Breast epithelium (tissue), 4 donors: ENCODE data around the gene PTPN18. TPM values are rescaled to one million over a fixed set of nuclear protein-coding genes. Genes with fewer than 3 reads are reported as not detected.

Experiments used
- DNase-seq, 2 donors: peaks; one replicate each; pipeline ENCODE4 v3.0.0-alpha.2; 2019; ENCODE audit warnings: low spot score in 2 of 2
- H3K27ac ChIP-seq, 2 donors: fragments of 200-600 bp; sonication (generic) in 1 of 2; one replicate each; pipeline ENCODE4 v1.5.1; 2016 to 2019; ENCODE audit warnings: mild to moderate bottlenecking in 1 of 2
- H3K27me3 ChIP-seq, 2 donors: fragments of 200-600 bp; sonication (generic) in 1 of 2; one replicate each; pipeline versions ENCODE4 v1.5.1 to v1.6.0; 2017 to 2019; ENCODE audit warnings: control low read depth in 1 of 2, mild to moderate bottlenecking in 1 of 2
- H3K36me3 ChIP-seq: fragments of 200-600 bp; one replicate; pipeline ENCODE4 v1.5.1; 2019
- H3K4me1 ChIP-seq, 2 donors: fragments of 200-600 bp; sonication (generic); one replicate each; pipeline ENCODE4 v1.5.1; 2016 to 2019; ENCODE audit warnings: control low read depth in 1 of 2
- H3K4me3 ChIP-seq, 3 donors: fragments of 200-600 bp; sonication (generic); 1 replicate in 2 of 3; 2 replicates in 1 of 3; pipeline ENCODE4 v1.5.1; 2016 to 2019; ENCODE audit warnings: mild to moderate bottlenecking in 3 of 3, moderate library complexity in 2 of 3
- H3K9me3 ChIP-seq, 2 donors: fragments of 200-600 bp; sonication (generic) in 1 of 2; one replicate each; pipeline ENCODE4 v1.5.1; 2016 to 2019; ENCODE audit warnings: control low read depth in 1 of 2
- CTCF ChIP-seq, 3 donors: fragments of 450-650 bp; IDR thresholded peaks; one replicate each; pipeline ENCODE4 v1.5.1; 2016 to 2017; ENCODE audit warnings: antibody characterized with exemption in 3 of 3, mild to moderate bottlenecking in 3 of 3, moderate library complexity in 3 of 3
- POLR2A ChIP-seq: fragments of 450-650 bp; IDR thresholded peaks from one replicate; pipeline ENCODE4 v1.6.1; 2016; ENCODE audit warnings: antibody characterized with exemption, mild to moderate bottlenecking, moderate library complexity
- POLR2AphosphoS5 ChIP-seq, 3 donors: sonication (generic); formaldehyde crosslinking; IDR thresholded peaks; one replicate each; pipeline ENCODE4 v1.6.1; 2017; ENCODE audit warnings: antibody characterized with exemption in 3 of 3
- intact Hi-C: fragments of 100-400 bp; cut with DNase I; formaldehyde crosslinking; loops from one replicate; pipeline ENCODE4 v1.15.1; 2023; ENCODE audit warnings: low total_unique reads
- total RNA-seq, 3 donors: library from RNA; depleted of rRNA; stranded (reverse); fragments of >200 nt; gene quantifications; one replicate each; pipeline ENCODE4 v1.1.0, GENCODE V29; 2016

The PTPN18 gene
- total RNA-seq, 3 donors from 2014 or later = 50.8 to 77.1 (median 54.3) TPM

GRCh38 chr2:130388221-130388907 lies 32.5 kb downstream of the PTPN18 start:
- Histone ChIP-seq H3K9me3 (no peaks in the 10 kb centered on the region), H3K36me3 (no peaks in the 10 kb centered on the region), H3K4me1 (peaks cover 0 to 10% of the 10 kb centered on the region in 2 donors), H3K27me3 (no peaks in the 10 kb centered on the region), H3K27ac (peak overlapping the region; percentile 63 to 92), H3K4me3 (no peak overlapping the region)
- TF ChIP-seq POLR2A = no peak
- no peak for TF ChIP-seq CTCF (IDR thresholded peaks at IDR 0.05)
- TF ChIP-seq POLR2AphosphoS5 (IDR thresholded peaks at IDR 0.05) = no peak
- intact Hi-C loops = no loop called here
- DNase-seq = no peak

- Histone ChIP-seq H3K4me3 (no peak overlapping the region), H3K9me3 (no peaks in the 10 kb centered on the region), H3K27me3 (no peaks in the 10 kb centered on the region), H3K4me1 (peaks cover 0 to 10% of the 10 kb centered on the region in 2 donors), H3K27ac (peak overlapping the region; percentile 91 to 92), H3K36me3 (no peaks in the 10 kb centered on the region)
- TF ChIP-seq CTCF (IDR thresholded peaks at IDR 0.05) = no peak
- TF ChIP-seq POLR2AphosphoS5 (IDR thresholded peaks at IDR 0.05) = no peak
- no peak for TF ChIP-seq POLR2A
- intact Hi-C loops = no loop called here
- DNase-seq = no peak
Measured at GRCh38 chr2:130389358-130389757, 33.5 kb downstream of the PTPN18 start.

- Histone ChIP-seq H3K27ac (peak overlapping the region; percentile 91 to 92), H3K27me3 (no peaks in the 10 kb centered on the region), H3K4me1 (peaks cover 0 to 10% of the 10 kb centered on the region in 2 donors), H3K4me3 (no peak overlapping the region), H3K36me3 (no peaks in the 10 kb centered on the region), H3K9me3 (no peaks in the 10 kb centered on the region)
- DNase-seq = no peak
- intact Hi-C loops = no loop called here
- TF ChIP-seq POLR2A (no peak), CTCF (IDR thresholded peaks at IDR 0.05) (no peak), POLR2AphosphoS5 (IDR thresholded peaks at IDR 0.05) (no peak)
Measured at GRCh38 chr2:130389783-130390182, 33.9 kb downstream of the PTPN18 start.

- Histone ChIP-seq H3K4me3 (peak overlapping the region; percentile 67 to 77 (median 71)), H3K27ac (peak overlapping the region; percentile 91 to 92), H3K4me1 (peaks cover 0 to 10% of the 10 kb centered on the region in 2 donors), H3K36me3 (no peaks in the 10 kb centered on the region), H3K9me3 (no peaks in the 10 kb centered on the region), H3K27me3 (no peaks in the 10 kb centered on the region)
- no peak for TF ChIP-seq CTCF (IDR thresholded peaks at IDR 0.05)
- no peak for TF ChIP-seq POLR2A
- peak in 1 of 3 donors; percentile 20 for TF ChIP-seq POLR2AphosphoS5 (IDR thresholded peaks at IDR 0.05)
- DNase-seq = peak in 1 of 2 donors; percentile 77
- intact Hi-C loops = no loop called here
Measured at GRCh38 chr2:130390460-130391057, 34.7 kb downstream of the PTPN18 start.
